NOMO-1 (cell line): ENCODE results near the gene CRYZ.
"Not testable (repeated sequence)": the region's sequence is repeated elsewhere in the genome, so short reads cannot be mapped to it uniquely, and the experiment has no call there.

ENCODE experiments used
- DNase-seq, 2 experiments: peaks; one replicate each; lab custom pipeline; 2025; ENCODE audit not compliant: unreplicated experiment in 2 of 2; lab: John Stamatoyannopoulos, UW

The CRYZ gene

GRCh38 chr1:74732960-74733603 lies at the start of gene CRYZ, which contains the start of gene TYW3:
Gene CRYZ (minus strand): TSS chr1:74733050. CDS start chr1:74724821, 8,229 bp downstream.
Gene TYW3 (plus strand): TSS chr1:74733152. CDS start chr1:74733245, 93 bp downstream.
- DNase-seq: peak; percentile 86 to 90

GRCh38 chr1:74780594-74780993 lies 47.7 kb upstream of the CRYZ start:
- no peak for DNase-seq

GRCh38 chr1:74779750-74780149 lies 46.9 kb upstream of the CRYZ start:
- DNase-seq: no peak

GRCh38 chr1:74777525-74777924 lies 44.7 kb upstream of the CRYZ start:
- no peak for DNase-seq

DNA sequence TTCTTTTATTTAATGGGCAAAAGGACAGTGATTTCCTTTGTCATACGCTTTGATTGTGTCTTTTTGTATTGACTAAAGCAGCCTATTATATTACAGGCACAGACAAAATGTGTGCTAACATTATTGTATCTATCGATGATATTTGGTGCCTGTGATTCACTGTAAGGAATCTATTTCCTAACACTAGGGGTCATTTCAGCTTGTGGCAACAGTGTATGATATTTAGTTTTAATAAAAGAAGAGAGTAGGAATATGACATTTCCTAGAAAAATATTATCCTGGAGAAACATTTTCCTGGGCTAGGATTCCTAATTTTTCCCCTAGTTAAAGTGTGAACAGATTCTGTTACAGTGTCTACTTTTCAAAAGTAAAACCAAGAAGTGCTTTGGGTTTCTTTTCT lies 42.9 kb upstream of the CRYZ start:
- DNase-seq: no peak

DNA sequence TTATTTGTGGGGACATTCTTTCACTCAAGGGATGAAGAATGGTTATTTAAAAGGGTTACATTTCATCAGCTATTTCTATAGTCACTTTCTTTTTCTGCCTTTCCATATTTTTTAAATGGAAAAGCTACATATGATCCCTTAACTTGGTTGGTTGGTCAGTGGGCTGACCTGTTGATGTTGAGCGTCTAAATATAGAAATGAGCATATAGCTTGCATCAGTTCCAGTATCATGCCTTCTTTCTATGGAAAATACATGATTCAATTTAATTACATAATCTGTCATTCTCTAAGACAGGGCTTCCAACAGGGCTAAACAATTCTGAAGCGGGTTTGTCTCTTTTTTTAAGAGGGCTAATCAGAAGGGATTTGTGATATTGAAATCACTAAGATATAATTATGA lies 40.7 kb upstream of the CRYZ start:
- no peak for DNase-seq

GRCh38 chr1:74772945-74773344 lies 40.1 kb upstream of the CRYZ start:
- peak in 1 of 2 experiments; percentile 20 for DNase-seq

- DNase-seq: peak in 1 of 2 experiments; percentile 54
Measured at GRCh38 chr1:74771913-74772515, 39.2 kb upstream of the CRYZ start.

- no peak for DNase-seq
Measured at GRCh38 chr1:74767490-74767889, 34.6 kb upstream of the CRYZ start.

DNA sequence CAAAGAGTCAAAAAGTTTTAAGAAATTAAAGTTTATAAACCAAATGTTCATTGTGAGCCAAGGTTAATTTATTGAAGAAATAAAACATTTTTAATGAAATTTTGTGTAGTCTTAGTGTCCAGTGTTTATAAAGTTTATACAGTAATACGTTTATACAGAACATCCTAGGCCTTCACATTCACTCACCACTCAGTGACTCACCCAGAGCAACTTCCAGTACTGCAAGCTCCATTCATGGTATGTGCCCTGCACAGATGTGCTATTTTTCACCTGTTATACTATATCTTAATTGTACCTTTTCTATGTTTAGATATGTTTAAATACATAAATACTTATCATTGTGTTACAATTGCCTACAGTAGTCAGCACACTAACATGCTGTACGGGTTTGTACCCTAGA lies 33.7 kb upstream of the CRYZ start:
- no peak for DNase-seq

GRCh38 chr1:74763807-74764206 lies 31.0 kb upstream of the CRYZ start:
- no peak for DNase-seq

DNA sequence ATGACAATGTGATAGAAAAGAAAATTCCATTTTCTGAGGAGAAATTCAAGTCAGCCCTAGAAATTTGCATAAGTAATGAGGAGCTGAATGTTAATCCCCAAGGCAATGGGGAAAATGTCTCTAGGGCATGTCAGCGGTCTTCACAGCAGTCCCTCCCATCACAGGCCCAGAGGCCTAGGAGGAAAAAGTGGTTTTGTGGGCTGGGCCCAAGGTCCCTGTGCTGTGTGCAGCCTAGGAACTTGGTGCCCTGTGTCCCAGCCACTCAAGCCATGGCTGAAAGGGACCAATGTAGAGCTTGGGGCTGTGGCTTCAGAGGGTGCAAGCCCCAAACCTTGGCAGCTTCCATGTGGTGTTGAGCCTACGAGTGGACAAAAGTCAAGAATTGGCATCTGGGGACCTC lies 23.8 kb upstream of the CRYZ start:
- not testable (repeated sequence) for DNase-seq

DNA sequence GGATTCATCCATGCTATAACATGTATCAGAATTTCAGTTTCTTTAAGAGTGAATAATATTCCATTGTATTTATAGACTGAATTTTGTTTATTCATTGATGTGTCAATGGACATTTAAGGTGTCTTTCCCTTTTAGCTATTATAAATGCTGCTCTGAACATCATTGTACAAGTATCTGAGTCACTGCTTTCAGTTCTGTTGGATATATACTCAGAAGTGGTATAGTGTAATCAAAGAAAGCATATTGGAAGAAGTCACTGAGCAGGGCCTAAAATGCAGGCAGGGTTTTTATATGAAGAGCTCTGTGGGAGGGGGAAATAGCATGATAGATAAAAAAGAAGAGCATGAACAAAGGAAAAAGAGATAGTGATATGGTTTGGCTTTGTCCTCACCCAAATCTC lies 22.6 kb upstream of the CRYZ start:
- DNase-seq: no peak

GRCh38 chr1:74753104-74753503 lies 20.3 kb upstream of the CRYZ start:
- no peak for DNase-seq

- DNase-seq: no peak
Measured at GRCh38 chr1:74748960-74749359, 16.1 kb upstream of the CRYZ start.

GRCh38 chr1:74745247-74745646 lies 12.4 kb upstream of the CRYZ start:
- DNase-seq: not testable (repeated sequence)

DNA sequence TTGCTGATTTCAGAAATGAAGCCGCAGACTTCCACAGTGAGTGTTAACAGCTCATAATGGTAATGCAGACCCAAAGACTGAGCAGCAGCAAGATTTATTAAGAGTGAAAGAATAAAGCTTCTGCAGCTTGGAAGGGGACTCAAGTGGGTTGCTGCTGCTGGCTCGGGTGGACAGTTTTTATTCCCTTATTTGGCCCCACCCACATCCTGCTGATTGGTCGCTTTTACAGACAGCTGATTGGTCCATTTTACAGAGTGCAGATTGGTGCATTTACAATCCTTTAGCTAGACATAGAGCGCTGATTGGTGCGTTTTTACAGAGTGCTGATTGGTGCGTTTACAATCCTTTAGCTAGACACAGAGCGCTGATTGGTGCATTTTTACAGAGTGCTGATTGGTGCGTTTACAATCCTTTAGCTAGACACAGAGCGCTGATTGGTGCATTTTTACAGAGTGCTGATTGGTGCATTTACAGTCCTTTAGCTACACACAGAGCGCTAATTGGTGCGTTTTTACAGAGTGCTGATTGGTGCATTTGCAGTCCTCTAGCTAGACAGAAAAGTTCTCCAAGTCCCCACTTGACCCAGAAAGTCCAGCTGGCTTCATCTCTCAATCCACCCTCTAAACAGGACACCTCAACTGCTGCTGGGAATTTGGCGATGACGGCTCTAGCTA lies 7.6 kb upstream of the CRYZ start:
- not testable (repeated sequence) for DNase-seq

GRCh38 chr1:74737333-74737732 lies 4.5 kb upstream of the CRYZ start:
- DNase-seq: no peak

DNA sequence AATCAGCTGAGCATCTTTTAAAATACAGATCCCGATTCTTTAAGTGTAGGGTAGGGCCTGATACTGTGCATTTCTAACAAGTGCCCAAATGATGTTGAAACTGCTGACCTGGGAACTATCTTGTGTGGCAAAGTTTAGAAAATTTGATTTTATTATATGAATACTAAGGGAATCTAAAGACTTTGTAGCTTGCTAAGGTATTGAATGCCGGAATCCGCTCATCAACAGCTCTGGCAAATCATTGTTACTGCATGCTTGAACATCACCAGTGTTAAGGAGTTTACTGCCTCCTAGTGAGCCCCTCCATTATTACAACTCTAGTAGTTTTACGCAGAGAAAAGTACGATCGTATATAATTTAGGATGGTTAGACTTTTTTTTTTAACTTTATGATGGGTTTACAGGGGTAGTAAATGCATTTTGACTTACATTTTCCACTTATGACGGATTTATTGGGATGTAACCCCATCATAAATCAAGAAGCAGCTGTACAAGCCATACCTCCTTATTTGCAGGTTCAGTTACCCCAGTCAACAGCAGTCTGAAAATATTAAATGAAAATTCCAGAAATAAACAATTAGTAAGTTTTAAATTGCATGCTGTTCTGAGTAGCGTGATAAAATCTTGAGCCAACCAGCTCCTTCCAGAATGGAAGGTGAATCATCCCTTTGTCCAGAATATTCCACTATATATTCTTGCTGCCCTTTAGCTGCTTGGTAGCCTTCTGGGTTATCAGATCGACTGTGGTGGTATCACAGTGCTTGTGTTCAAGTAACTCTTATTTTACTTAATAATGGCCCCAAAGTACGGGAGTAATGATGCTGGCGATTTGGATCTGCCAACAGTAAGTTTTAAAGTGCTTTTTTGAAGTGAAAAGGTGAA lies 994 bp upstream of the CRYZ start:
- DNase-seq: peak; percentile 59 to 88

DNA sequence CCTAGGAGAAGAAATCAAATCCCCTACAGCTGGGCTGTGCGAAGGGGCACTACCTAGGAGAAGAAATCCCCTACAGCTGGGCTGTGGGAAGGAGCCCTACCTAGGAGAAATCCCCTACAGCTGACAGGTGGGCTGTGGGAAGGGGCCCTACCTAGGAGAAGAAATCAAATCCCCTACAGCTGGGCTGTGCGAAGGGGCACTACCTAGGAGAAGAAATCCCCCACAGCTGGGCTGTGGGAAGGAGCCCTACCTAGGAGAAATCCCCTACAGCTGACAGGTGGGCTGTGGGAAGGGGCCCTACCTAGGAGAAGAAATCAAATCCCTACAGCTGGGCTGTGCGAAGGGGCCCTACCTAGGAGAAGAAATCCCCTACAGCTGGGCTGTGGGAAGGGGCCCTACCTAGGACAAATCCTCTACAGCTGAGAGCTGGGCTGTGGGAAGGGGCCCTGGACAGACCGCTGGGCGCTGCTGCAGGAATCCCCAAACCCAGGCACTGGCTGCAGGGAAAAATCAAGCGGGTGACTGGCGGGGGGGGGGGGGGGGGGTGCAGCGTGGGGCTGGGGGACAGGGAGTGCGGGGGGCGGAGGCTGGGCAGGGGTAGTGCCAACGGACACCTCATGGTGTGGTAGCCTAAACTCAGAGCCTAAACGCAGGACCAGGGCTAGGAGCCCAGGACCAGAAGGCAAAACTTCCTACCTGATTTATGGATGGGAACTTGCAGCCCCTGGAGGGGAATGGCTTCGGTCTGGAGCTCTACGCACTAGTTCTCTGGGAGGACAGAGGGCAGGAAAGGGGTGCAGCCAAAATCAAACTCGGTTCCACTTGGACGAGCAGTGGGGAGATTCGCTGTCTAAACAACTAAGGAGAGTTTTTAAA lies 541 bp downstream of the CRYZ start:
- DNase-seq: not testable (repeated sequence)
